Neural cell (in vitro differentiated cells): ENCODE measurements around the gene SNRPA1. TPM values are rescaled to one million over a fixed set of nuclear protein-coding genes. Genes with fewer than 3 reads are reported as not detected.

Source experiments
- H2AFZ ChIP-seq: fragments of 200-600, 300-800 bp; sonication (generic), shearing (Covaris generic); 2 replicates; pipeline ENCODE4 v1.6.0; 2014; ENCODE audit warnings: low read depth, mild to moderate bottlenecking, antibody characterized with exemption, low read length, moderate library complexity
- H3F3A ChIP-seq: fragments of 200-600 bp; shearing (Covaris generic); 2 replicates; pipeline ENCODE4 v1.6.1; 2016; ENCODE audit warnings: mild to moderate bottlenecking, moderate library complexity, mixed read lengths, antibody characterized with exemption, low read length; ENCODE audit not compliant: insufficient read depth, poor library complexity, severe bottlenecking
- H3K27ac ChIP-seq: fragments of 200-600, 300-800 bp; sonication (generic), shearing (Covaris generic); 2 replicates; pipeline ENCODE4 v1.5.1; 2014; ENCODE audit warnings: mild to moderate bottlenecking, low read length, moderate library complexity
- H3K27me3 ChIP-seq: fragments of 300-800, 200-600 bp; sonication (generic), shearing (Covaris generic); 2 replicates; pipeline ENCODE4 v1.6.0; 2014; ENCODE audit warnings: mild to moderate bottlenecking, low read depth, low read length, moderate library complexity; ENCODE audit not compliant: insufficient read depth
- H3K36me3 ChIP-seq: fragments of 300-800, 200-600 bp; sonication (generic), shearing (Covaris generic); 2 replicates; pipeline ENCODE4 v1.5.1; 2014; ENCODE audit warnings: mild to moderate bottlenecking, antibody characterized with exemption, low read length, moderate library complexity; ENCODE audit not compliant: insufficient read depth
- H3K4me2 ChIP-seq: fragments of 300-800, 200-600 bp; sonication (generic), shearing (Covaris generic); 2 replicates; pipeline ENCODE4 v1.6.0; 2014; ENCODE audit warnings: mild to moderate bottlenecking, low read length
- H3K4me3 ChIP-seq: fragments of 300-800, 200-600 bp; sonication (generic), shearing (Covaris generic); 2 replicates; pipeline ENCODE4 v1.5.1; 2014; ENCODE audit warnings: mild to moderate bottlenecking, low read length, moderate library complexity
- H3K79me2 ChIP-seq: fragments of 200-600 bp; shearing (Covaris generic); replicated peaks from 2 replicates; pipeline ENCODE4 v1.6.0; 2014; ENCODE audit warnings: mild to moderate bottlenecking, low read length, moderate library complexity; ENCODE audit not compliant: insufficient read depth
- H3K9ac ChIP-seq: fragments of 300-800, 200-600 bp; sonication (generic), shearing (Covaris generic); 2 replicates; pipeline ENCODE4 v1.6.1; 2016; ENCODE audit warnings: mild to moderate bottlenecking, low read length, mixed read lengths
- H3K9me2 ChIP-seq: fragments of 200-600 bp; shearing (Covaris generic); 2 replicates; pipeline ENCODE4 v1.6.1; 2016; ENCODE audit warnings: mild to moderate bottlenecking, low read length, mixed read lengths; ENCODE audit not compliant: insufficient read depth
- H3K9me3 ChIP-seq: fragments of 200-600, 300-800 bp; sonication (generic), shearing (Covaris generic); 2 replicates; pipeline ENCODE4 v1.6.1; 2016; ENCODE audit warnings: mild to moderate bottlenecking, mixed run types, low read length, moderate library complexity, mixed read lengths
- H4K20me1 ChIP-seq: fragments of 200-600 bp; shearing (Covaris generic); 2 replicates; pipeline ENCODE4 v1.6.1; 2016; ENCODE audit warnings: mild to moderate bottlenecking, mixed run types; ENCODE audit not compliant: insufficient read depth
- CTCF ChIP-seq: fragments of 450-650 bp; IDR thresholded peaks from 2 replicates; pipeline ENCODE4 v1.5.1; 2014; ENCODE audit warnings: antibody characterized with exemption, mild to moderate bottlenecking, moderate library complexity; ENCODE audit not compliant: poor library complexity, severe bottlenecking
- EP300 ChIP-seq: fragments of 450-650 bp; conservative IDR thresholded peaks from 2 replicates; pipeline ENCODE4 v1.6.1; 2014; ENCODE audit warnings: antibody characterized with exemption, mild to moderate bottlenecking, moderate library complexity; ENCODE audit not compliant: poor library complexity, severe bottlenecking
- MXI1 ChIP-seq: fragments of 450-650 bp; conservative IDR thresholded peaks from 2 replicates; pipeline ENCODE4 v1.6.1; 2014; ENCODE audit warnings: antibody characterized with exemption, mild to moderate bottlenecking; ENCODE audit not compliant: poor library complexity, severe bottlenecking
- REST ChIP-seq: IDR thresholded peaks from 2 replicates; pipeline ENCODE4 v1.6.1; 2012; ENCODE audit warnings: borderline replicate concordance
- TAF1 ChIP-seq: IDR thresholded peaks from 2 replicates; pipeline ENCODE4 v1.6.1; 2012; ENCODE audit warnings: low read depth
- polyA plus RNA-seq: library from polyadenylated mRNA; depleted of rRNA; stranded (reverse); fragments of >200 nt; gene quantifications from 2 replicates; pipeline ENCODE4 v1.2.3, GENCODE V29; 2014

SNRPA1 gene
- polyA plus RNA-seq, 1 donor from 2014 or later, result 53.6 TPM

GRCh38 chr15:101309436-101310160 lies 14.6 kb upstream of the SNRPA1 start:
- no peaks in the 10 kb centered on the region for H3K9me2 ChIP-seq

More at GRCh38 chr15:101309436-101310160, 14.6 kb upstream of the SNRPA1 start:
- Histone ChIP-seq H3K79me2 (no peaks in the 10 kb centered on the region), H4K20me1 (no peaks in the 10 kb centered on the region), H3K4me3 (no peak overlapping the region), H2AFZ (no peak overlapping the region), H3K36me3 (no peaks in the 10 kb centered on the region), H3K27ac (no peak overlapping the region), H3K4me2 (no peak overlapping the region), H3F3A (no peaks in the 10 kb centered on the region), H3K27me3 (no peaks in the 10 kb centered on the region), H3K9ac (no peak overlapping the region), H3K9me3 (no peaks in the 10 kb centered on the region)
- no peak for TF ChIP-seq REST
- no peak for TF ChIP-seq EP300
- no peak for TF ChIP-seq MXI1
- TF ChIP-seq CTCF, result no peak
- TF ChIP-seq TAF1, result no peak
